NCI-H69 (cell line): ENCODE results near the gene KIF6.
A peak's percentile ranks its signal among the peaks of the same experiment; 100 is the strongest.

ENCODE experiments used
- DNase-seq: peaks from one replicate; lab custom pipeline; 2025; lab: John Stamatoyannopoulos, UW

The KIF6 gene

GRCh38 chr6:39417440-39417839, 307.8 kb downstream of the KIF6 start:
- no peak for DNase-seq

DNA sequence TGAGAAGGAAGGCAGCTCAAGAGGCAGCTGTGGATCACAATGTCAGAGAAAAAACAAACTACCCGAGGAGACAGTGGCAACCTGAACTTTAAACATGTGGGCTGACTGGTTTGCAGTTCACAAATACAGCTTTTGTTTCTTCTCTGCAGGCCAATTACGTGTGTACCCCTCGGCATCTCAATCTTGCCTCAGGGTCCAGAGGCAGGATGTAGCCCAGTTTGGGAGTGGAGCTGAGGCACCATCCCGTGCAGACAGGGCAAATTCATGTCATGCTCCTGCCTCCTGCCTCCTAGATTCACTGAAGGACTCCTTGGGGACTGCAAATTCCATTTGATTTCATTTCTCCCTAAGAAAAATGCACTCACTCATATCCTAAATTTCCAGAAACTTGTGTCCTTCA, 308.5 kb downstream of the KIF6 start:
- peak; percentile 49 for DNase-seq

GRCh38 chr6:39416026-39416425, 309.2 kb downstream of the KIF6 start:
- peak; percentile 20 for DNase-seq

DNA sequence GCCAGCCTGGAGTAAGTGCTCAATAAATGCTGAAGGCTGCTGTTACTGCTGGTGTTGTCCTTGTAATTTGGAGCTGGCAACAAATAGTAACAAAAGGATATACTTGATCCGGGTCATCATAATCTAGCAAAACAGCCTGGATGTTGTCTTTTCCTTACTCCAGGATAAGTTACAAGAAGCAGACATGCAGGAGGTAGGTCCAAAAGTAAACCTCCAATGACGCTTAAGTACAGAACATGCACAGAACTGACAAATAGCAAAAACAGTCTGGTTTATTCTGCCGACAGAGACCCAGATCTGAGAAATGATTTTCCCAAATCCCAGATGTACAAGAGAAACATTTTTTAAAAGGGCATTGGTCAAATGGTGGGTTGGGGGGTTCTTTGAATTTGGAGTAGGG, 309.7 kb downstream of the KIF6 start:
- no peak for DNase-seq

GRCh38 chr6:39411465-39411864, 313.7 kb downstream of the KIF6 start:
- no peak for DNase-seq

- DNase-seq = no peak
Observed at GRCh38 chr6:39411001-39411400, 314.2 kb downstream of the KIF6 start.

- DNase-seq = no peak
Observed at GRCh38 chr6:39409889-39410288, 315.3 kb downstream of the KIF6 start.

DNA sequence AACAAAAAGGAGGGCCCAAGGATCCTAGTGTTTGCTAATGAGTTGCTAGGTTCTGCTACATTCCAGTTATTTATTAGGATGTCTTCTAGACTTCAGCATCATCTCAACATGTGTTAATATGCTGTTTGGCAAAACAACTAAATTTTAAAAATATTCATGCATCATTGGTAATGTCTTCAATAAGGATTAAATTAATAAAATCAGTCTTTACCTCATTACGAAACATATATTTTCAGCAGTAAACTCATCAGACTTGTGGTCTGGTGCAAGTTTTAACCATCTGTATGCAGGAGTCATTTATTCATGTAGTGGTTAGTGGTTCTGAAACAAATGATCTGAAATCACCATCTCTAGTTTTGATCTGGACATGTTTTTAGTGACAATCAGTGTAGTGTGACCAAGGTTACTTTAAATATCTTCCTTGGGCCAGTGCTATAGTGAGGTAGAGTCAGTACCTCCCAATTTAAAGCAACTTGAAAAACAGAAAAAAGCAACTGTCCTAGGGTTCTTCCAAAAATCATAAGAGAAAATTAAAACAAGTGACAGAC, 317.7 kb downstream of the KIF6 start:
- no peak for DNase-seq

- no peak for DNase-seq
Observed at GRCh38 chr6:39404312-39404711, 320.9 kb downstream of the KIF6 start.

- no peak for DNase-seq
Observed at GRCh38 chr6:39403304-39403703, 321.9 kb downstream of the KIF6 start.

GRCh38 chr6:39402239-39402751, 322.9 kb downstream of the KIF6 start:
- DNase-seq = no peak

- DNase-seq = no peak
Observed at GRCh38 chr6:39401376-39401775, 323.8 kb downstream of the KIF6 start.

GRCh38 chr6:39400026-39400425, 325.2 kb downstream of the KIF6 start:
- no peak for DNase-seq

GRCh38 chr6:39396854-39397253, 328.4 kb downstream of the KIF6 start:
- no peak for DNase-seq

GRCh38 chr6:39393075-39393474, 332.1 kb downstream of the KIF6 start:
- peak; percentile 2 for DNase-seq

DNA sequence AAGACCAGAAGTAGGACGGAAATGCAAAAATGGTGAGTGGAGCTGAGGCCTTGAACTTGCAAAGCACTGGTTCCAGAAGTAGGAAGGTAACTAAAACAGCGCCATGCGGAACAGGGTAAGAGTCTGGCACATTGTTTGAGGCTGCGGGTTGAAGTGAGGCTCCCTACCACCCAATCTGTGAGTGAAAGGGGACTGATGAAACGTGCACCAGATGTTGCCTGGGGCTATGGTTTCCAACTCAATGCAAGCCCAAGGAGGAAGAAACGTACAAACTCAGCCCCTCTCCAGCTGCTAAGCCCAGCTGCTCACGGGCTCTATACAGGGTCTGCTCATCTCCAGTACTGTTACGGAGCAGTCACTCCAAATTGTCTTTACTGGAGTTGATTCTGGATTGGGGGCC, 334.0 kb downstream of the KIF6 start:
- DNase-seq = no peak

DNA sequence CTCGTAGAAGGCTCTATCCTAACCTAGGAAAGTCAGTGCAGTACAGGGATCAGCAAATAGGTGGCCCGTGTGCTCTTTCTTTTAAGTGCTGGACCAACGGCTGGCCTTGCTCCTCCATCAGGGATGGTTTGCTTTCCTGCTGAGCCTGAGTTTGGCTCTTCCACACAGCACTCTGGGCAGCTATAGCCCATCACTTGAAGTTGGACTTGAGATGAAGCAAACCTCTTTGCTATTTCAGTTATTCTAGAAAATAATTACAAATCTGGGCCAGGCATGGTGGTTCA, 335.8 kb downstream of the KIF6 start:
- DNase-seq = no peak

DNA sequence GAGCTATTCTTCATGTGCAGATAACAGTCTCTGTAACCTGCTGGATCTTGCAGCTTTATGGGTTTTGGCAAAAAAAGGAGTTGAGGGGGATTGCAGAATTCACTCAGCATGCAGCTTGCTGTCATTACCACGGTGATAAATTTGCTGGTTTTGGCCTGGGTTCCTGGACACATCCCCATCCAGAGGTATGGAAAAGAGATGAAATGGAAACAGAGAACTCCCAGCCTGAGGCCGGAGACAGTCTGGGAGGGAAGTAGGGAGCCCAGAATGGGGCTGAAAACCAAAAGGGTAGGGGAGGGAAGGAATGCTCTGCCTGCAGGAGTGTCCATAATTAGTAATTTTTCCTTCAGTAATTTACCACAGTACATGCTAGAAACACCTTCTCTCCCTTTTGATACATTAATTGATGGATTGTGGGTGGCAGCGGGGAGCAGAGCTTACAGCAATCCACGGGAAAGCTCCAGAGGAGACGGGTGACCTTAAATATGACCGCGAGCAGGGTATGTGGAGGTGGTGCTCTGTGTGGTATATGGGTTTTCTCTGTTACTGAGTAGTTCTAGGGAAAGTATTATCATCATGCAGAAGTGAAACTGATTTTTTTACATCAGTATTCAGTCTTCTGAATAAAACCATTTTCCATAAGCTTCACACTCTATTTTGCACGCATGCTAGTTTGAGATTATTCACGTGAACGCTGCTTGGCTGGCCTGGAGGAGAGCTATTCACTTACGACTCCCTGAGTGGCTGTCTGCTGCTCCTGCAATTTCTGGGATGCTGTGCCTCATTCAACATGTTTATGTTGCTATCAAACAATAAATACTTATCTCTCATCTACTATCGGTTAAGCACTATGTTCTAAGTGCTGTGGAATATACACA, 336.4 kb downstream of the KIF6 start:
- DNase-seq = peak; percentile 13

DNA sequence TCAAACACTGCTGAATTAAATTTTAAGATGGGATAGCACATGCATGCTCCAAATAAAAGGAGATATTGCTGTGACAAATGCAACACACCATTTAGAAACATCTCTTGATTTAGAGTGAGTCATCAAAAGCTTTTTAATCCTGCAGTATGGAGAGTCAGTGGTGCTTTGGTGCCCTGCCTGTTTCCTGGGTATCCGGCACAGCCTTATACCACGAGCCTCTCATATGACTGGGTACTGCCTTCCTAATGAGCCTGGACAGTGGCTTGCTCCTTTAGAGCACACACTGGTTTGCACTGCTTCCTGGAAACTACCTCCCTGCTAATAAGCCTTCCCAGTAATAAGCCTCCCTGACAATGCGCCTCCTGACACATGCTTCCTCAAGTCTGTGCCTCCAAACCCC, 337.4 kb downstream of the KIF6 start:
- DNase-seq = no peak

GRCh38 chr6:39386487-39386886, 338.7 kb downstream of the KIF6 start:
- no peak for DNase-seq

GRCh38 chr6:39381550-39382140, 343.6 kb downstream of the KIF6 start:
- peak; percentile 77 for DNase-seq

DNA sequence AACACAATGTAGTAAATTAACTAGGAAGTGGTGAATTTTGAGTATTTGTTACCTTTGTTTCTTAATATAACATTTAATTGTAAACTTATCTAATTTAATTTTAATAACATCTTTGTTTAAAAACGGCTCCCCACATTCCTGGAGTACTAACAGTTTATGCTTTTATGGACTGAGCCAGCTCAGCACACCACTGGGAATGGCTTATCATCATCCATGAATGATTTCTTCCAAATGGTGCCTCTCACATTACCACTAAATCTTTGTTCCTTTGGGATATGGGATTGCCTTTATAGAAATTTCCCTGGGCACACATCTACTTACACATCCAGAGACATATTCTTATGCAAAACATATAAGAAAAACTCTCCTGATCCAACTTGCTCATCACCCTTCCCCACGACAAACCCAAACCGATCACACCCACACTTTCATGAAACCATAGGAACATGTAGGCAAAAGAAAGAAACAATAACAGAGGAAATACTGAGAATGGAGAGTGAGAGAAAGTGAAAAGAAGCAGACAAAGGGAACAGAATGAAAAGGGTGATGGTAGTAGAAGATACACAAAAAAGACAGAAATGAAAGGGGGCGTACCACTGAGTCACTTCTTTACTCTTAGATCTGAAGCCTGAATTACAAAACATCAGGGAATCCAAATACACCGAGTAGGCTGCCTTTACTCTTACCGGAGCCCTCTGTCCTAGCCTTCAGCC, 344.2 kb downstream of the KIF6 start:
- no peak for DNase-seq

DNA sequence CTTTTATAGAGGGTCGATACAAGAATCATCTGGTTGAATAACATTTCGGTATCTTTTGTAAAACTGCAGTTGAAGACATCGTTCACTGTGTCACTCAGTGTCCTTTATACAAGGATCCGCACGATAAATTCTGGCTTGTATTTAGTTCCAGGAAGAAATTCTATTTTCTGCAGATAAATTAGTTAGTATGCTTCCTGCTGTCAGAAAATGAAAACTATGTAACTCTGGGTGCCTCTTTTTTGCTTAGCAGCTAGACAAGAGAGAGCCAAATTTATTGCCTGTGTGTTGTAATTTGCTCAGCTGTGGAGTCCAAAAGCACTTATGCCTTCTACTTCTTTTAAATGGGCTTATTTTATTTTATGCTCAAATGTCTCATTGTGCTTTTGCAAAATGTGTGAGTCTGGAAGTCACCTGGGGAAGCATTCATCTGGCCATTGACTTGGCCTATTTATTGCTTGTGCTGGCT, 346.2 kb downstream of the KIF6 start:
- DNase-seq = no peak
